Activated CD8-positive, alpha-beta memory T cell treated with anti-CD3 and anti-CD28 coated beads, Interleukin-2, amount 50 U/mL, for 1 hour (primary cell): ENCODE measurements around the gene CAND2.
"Not testable (repeated sequence)": the region's sequence is repeated elsewhere in the genome, so short reads cannot be mapped to it uniquely, and the experiment has no call there.

Experiments used
- DNase-seq: peaks from one replicate; pipeline ENCODE4 v3.0.0-alpha.2; 2020; ENCODE audit errors: extremely low read depth

Gene CAND2

DNA sequence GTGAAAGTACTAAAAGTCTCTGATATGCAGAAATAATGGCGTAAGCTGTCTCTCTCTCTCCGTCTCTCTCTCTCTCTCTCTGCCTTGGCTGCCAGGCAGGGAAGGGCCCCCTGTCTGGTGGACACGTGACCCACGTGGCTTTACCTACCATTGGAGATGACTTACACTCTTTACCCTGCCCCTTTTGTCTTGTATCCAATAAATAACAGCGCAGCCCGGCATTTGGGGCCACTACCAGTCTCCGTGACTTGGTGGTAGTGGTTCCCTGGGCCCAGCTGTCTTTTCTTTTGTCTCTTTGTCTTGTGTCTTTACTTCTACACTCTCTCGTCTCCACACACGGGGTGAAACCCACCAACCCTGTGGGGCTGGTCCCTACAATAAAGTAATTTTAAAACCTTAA is 25.2 kb upstream of the CAND2 start:
- DNase-seq: no peak

DNA sequence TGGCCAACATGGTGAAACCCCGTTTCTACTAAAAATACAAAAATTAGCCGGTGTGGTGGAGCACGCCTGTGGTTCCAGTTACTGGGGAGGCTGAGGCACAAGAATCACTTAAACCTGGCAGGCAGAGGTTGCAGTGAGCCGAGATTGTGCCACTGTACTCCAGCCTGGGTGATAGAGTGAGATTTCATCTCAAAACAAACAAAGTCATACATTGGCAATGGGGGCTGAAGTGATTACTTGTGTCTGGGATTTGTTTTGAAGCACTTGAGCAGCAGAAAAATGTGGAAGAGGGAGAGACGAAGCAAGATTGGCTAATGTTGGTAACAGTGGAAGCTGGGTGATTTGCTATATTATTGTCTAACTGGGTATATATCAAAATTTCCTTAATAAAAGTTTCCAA is 24.0 kb upstream of the CAND2 start:
- no peak for DNase-seq

DNA sequence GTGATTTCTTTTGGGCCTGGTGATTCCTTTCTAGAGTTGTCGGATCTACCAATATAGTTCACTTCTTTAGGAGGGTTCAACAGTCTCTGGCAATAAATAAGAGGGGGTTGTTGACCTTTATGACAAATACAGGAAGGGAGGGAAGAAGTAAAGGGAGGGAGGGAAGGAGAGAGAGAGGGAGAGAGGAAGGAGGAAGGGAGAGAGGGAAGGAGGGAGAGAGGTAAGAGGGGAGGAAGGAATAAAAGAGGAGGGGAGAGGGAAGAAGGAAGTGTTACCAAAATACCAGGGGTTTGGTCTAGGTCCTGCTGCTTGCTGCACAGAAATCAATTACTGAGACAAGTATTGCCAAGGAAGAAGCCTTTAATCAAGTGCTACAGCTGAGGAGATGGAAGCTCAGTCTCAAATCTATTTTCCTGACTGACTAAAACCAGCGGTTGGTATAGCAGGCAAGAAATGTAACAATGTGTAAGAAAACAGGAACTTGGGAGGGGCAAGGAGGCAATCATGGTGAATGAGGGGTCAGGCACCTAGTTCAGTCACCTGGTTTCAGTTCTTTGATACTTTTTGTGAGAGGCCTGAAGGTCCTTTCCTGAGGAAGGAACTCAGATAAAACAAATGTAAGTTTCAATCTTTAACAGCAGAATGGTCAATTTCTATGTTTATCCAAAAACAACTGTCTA is 23.3 kb upstream of the CAND2 start:
- DNase-seq: no peak

DNA sequence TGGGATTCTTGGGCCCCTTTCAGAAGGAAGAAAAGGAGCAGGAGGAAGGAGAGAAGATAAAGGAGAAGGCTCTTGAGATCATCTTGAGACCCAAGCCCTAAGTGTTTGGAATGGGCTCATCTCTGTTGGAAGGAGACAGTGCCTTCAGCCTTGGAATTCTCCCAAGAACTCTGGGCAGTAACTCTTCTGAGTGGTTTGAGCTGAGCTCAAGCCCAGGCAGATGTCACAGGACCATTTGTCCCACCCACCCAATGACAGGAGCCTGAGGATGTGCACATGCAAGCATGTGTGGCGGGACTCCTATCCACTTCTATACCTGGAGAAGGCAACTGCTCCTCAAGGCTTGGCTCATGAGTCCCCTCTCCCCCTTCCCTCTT is 22.8 kb upstream of the CAND2 start:
- no peak for DNase-seq

DNA sequence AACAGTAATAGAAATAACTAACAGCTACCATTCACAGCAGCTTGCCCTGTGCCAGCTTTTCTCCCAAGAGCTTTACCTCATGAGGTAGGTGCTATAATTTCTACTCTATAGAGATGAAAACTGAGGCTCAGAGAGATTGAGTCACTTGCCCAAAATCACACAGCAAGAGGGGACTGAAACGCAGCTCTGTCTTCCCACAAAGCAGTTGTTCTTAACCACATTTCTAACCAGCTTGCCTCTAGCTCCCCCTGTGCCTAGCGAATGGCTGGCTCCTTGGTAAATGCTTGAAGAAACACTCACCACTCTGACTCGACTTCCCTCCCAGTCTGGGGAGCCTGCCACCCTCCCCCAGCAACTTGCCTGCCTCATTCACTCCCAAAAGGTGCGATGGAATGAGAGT is 21.9 kb upstream of the CAND2 start:
- DNase-seq: no peak

DNA sequence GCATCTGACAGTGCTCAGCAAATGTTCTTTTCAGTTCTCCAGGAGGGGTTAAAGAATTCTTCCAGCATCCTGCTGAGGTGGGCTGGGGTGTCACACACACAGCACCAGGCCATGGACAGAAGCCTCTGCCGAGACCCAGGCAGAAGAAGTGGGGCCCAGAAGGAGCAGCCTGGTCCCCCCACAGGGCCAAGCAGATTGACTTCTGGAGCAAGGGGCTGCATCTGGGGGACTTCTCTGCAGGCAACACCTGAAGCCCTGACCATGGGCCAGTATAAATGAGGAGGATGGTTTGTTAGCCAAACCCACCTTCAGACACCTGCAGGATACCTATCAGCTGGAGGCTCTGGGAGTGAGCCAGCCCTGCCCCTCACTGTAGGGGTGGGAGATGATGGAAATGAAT is 21.3 kb upstream of the CAND2 start:
- DNase-seq: no peak

DNA sequence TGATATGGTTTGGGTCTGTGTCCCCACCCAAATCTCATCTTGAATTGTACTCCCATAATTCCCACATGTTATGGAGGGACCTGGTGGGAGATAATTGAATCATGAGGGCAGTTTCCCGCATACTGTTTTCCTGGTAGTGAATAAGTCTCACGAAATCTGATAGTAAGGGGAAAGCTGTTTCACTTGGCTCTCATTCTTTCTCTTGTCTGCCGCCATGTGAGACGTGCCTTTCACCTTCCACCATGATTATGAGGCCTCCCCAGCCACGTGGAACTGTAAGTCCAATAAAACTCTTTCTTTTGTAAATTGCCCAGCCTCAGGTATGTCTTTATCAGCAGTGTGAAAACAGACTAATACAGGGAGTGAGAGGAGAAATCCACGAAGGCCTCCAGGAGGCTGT is 20.5 kb upstream of the CAND2 start:
- not testable (repeated sequence) for DNase-seq

DNA sequence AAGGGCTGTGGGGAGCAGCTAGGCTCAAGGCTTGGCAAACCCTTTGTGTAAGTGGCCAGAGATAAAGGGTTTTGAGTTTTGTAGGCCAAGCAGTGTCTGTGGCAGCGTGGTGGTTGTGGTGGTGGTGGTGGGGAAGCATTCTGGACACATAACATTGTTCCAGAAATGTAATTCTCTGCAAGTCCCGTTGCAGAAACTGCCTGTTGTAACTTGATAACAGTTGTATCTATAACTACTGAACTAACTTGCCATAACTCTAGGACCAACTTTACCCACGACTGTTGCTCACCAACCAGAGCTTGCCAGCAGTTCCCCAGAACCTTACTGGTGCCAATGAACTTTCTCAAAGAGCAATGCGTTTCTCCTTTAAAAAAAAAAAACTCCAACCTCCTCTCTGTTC is 19.3 kb upstream of the CAND2 start:
- no peak for DNase-seq

DNA sequence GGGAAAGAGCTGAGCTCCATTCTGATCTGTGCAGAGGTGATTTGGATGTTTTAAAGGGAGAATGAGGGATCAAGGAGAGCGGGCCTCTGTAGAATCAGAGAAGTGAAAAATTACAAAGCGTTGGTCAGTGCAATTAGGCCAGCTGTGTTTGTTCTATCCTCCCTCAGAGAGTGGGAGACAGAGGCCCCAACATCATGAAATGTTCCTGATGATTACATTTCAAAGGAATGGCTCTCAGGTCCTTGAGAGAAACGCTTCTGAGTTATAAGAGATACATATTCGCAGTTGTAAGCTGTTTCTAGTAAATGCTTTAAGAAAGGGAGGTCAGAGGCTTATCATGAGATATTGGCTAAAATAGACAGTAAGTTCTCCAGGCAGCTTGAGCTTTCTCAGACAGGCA is 15.7 kb upstream of the CAND2 start:
- DNase-seq: no peak

DNA sequence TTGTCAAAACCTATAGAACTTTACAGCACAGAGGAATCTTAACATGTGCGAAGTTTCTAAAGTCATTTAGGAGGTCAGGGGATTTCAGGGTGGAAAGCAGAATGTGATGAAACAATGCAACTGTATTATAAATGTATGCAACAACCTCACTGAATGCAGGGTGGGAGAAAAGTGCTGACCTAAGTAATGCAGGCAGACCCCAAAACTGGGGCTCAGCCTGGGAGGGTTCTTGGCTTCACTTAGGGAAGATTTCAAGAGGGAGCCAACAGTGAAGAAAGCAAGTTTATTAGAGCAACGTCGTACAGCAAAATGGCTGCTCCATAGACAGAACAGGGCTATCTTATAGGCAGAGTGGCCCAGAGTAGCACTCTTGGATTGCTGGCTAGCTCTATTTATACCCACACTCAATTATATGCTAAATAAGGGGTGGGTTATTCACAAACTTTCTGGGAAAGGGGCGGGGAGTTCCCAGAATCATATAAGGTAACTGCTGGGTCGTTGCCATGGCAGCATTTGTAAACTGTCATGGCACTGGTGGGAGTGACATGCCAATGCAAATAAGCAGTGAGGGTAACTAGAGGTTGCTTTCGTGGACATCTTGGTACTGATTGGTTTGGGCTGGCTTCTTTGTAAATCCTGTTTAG is 14.2 kb upstream of the CAND2 start:
- DNase-seq: no peak

DNA sequence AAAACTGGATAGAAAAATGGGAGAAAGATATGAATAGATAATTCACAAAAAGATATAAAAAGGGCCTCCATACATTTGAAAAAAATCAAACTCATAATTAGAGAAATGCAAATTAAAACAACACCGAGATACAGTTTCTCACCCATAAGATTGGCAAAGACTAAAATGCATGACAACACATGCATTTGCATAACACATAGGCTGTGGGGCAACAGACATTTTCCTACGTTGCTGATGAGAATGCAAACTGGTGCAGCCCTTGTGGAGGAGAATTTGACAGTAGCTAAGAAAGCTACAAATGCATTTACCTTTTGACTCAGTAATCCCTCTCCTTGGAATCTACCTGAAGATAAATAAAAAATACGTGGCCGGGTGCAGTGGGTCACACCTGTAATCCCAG is 11.4 kb upstream of the CAND2 start:
- no peak for DNase-seq

DNA sequence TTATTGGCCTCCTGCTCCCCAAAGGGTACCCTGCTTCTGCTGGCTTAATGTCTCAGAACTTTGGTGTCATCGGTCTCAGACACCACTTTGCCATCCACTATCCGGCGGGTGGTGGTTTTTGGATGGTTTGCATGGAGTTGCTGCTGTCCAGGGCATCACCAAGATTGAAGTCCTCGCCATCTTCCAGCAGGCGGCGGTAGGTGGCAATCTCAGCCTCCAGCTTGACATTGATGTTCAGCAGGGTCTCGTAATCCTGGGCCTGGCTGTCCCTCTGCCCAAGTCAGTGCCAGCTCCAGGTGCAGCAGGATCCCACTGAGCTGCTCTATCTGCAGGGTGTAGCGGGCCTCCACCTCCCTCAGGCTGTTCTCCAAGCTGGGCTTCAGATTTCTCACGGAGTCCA is 9.1 kb upstream of the CAND2 start:
- not testable (repeated sequence) for DNase-seq

DNA sequence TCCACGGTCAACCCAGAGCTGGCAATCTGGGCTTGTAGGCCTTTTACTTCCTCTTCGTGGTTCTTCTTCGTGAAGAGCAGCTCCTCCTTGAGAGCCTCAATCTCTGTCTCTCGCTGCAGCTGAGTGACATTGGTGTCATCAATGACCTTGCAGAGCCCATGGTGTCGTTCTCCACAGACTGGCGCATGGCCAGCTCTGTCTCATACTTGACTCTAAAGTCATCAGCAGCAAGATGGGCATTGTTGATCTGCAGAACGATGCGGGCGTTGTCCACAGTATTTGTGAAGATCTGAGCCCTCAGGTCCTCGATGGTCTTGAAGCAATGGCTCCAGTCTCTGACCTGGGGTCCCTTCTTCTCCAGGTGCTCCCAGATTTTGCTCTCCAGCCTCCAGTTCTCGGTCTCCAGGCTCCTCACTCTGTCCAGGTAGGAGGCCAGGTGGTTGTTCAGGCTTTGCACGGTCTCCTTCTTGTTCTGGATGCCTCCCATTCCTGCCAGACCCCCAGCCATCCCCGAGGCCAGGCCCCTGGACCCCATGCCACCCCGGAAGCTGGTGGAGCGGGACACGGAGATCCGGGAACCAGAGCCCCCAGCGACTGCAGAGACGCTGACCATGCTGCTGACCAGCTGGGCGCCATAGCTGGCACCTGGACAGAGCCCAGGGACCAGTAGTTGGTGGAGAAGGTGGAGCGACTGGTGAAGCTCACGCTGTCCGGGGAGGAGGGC is 8.4 kb upstream of the CAND2 start:
- DNase-seq: not testable (repeated sequence)

DNA sequence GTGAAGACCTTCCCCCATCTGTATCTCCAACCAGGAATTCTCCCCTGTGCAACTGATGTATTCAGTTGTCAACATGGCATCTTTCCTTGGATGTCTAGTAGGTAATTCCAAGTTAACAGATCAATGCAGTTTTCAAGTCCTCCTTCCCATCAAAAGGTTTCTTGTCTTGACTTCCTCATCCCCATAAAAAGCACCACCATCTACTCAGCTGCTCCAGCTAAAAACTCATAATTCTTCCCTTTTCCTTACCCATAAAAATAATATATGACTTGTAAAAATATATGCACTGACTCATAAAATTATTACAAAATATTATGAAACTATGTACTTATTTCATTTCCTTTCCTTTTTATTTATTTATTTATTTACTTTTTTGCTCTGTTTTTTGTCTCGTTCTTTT is 5.0 kb upstream of the CAND2 start:
- DNase-seq: no peak

DNA sequence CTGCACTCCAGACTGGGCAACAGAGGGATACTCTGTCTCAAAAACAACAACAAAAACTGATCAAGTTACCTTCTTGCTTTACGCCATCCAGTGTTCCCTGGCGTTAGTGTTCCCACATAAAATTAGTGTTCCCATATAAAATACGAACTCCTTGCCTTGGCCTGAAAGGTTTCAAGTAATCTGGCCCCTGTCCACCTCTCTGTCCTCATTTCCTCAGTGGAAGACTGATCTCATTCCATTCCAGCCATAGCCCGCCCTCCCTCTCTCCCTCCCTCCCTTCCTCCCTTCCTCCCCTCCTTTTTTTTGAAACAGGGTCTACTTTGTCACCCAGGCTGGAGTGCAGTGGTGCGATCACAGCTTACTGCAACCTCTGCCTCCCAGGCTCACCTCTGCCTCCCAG is 2.8 kb upstream of the CAND2 start:
- no peak for DNase-seq

DNA sequence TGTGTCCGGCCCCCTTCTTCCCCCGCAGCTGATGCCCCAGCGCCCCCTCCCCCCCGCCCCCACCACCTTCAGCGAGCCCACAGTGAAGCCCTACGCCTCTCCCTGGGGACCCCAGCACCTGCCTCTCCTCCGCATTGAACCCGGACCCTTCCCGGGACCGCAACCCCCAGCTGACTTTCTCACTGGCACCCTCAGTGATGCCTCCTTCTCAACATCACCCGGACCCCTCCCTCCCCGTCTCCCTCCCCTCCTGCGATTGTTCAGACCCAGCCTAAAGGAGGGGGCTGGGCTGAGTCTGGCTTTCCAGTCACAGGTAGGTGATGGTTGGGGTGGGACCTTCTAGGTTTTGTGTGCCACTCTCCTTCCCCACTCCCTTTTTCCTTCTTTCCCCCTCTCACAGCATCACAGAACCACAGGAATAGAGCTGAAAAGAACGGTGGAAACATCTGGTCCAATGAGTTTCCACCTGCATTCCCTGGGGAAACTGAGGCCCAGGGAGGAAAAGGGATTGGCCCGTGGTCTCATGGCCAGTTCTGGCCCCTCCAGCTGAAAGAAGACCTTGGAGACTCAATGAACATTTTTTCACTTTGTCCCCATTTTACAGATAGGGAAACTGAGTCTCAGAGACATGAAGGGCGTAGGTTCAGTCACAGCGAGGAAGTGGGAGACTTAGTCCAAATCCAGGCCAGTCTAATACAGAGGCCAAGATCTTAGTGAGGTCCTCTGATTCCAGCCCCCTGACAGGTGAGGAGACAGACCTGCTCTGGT is 828 bp downstream of the CAND2 start:
- no peak for DNase-seq

DNA sequence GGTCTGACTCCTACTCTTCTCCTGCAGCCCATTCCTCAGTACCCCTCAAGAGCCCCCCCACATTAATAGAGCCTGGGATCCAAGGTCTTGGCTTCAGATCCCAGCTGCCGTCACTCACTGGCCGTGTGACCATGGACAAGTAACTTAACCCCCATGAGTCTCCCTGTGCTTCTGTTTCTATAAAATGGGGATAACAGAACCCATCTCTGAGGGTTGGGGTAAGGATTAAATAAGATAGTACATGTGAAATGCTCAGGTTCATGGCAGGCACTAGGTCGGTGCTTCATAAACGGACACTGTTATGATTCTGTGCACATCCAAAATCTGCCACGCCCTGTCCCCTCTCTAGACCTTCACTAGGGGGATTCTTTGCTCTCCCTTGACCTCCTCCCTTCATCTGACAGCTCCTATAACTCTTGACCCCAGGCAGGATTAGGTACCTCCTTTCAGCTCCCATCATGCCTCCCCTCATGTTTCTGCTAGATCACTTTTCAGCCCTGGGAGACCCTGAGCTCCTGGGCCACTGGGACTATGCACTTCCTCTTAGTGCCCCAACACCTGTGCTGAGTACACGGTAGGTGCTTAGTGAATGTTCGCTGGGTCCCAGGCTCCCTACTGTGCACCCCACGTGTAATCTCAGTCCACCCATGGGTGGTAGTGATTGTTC is 1.5 kb downstream of the CAND2 start:
- DNase-seq: no peak

DNA sequence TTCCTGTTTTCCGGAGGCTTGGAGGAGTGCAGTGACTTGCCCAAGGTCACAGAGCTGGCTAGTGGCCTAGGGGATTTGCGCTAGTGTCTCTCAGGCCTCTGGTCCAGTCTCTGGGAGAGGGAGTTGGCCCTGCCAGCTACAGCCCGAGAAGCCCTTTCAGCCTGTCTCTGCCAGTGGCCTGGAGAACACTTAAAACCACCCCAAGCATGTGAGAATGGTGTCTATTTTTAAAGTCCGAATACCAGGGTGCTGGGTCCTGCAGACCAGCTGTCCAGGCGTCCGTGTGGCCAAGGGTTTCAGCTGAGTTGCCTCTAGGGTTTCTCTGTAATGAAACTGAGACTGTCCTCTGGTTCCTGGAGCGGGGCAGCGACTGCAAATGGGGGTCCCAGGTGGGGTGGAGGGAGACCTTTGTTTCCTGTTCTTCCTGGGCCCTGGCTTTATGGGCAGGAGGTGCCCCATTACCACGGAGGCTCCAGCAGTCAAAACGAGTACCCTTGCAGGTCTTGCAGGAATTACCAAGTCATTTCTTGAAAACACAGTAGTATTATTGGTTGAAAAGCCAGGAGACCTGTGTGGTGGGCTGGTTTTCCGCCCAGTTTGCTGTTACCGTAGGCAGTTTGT is 2.2 kb downstream of the CAND2 start:
- DNase-seq: no peak

DNA sequence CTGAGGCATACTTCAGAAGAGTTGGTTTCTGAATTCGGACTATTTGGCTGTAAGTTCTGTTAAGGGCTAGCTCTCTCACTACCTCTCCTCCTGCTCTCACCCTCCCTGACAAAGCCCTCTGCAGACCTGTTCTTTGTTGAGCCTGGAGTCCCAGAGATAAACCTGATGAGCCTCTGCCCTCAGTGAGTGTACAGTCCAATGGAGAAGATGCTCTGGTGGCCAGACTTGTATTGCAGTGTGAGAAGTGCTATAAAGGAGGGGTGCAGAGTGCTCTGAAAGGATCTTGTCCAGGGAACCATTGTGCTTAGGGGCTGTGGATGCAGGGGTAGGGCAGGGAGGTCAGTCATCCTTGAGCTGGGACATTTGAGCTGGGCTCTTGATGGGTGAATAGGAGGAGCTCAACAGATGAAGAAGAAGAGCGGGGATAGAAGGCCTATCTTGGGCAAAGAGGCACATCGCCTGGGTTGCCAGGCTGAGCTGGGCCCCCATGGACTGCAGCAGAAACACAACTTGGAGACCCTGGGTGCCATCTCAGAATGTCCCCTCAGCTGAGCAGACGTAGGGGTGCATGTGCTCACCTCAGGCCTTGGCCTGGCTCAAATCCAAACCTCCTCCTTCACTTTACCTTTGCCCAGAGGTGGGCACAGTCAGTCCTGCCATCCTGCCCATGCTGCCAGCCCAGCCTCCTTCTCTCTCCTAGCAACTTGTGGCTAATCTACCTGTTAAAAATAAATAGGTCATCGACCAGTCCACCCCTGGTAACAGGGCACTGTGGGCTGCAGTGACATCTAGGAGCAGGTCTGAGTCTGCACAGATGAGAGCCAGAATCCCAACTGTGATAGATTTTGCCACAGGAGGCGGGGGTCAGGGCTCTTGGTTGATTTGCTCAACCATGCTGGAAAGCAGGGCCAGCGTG is 3.3 kb downstream of the CAND2 start:
- no peak for DNase-seq

DNA sequence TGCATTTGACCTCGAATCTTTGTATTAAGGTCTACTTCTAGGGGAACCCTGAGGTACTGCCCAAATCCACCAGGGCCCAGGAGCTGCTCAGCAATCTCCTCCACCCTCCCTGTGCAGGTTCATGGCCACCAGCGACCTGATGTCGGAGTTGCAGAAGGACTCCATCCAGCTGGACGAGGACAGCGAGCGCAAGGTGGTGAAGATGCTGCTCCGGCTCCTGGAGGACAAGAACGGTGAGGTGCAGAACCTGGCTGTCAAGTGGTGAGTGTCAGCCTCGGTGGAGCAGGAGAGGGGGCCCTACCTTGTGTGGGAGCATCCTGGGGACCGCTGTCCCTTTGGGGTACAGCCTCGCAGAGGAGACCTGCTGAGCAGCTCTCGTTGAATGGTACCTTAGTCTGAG is 6.9 kb downstream of the CAND2 start:
- DNase-seq: no peak

DNA sequence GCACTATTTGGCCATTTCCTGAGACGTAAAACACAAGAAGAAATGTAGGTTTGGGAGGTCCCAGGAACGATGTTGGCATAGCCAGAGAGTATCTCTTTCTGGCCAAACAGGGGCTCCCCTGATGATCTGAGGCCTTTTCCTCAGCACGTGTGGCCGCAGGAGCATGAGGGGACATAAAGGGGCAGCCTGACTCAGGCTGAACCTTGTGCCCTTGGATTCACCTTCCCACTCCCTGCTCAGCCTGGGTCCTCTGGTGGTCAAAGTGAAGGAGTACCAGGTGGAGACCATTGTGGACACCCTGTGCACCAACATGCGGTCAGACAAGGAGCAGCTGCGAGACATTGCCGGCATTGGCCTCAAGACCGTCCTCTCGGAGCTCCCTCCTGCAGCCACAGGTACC is 10.6 kb downstream of the CAND2 start:
- DNase-seq: no peak
